HG02642 (cell line): Measurements from ENCODE around the gene MLLT6.

Experiments
- ATAC-seq: cut with Tn5 transposase; IDR thresholded peaks from one replicate; pipeline ENCODE4 v1.9.1; 2021; ENCODE audit warnings: mild to moderate bottlenecking; ENCODE audit not compliant: unreplicated experiment, poor library complexity

MLLT6 gene

GRCh38 chr17:38752308-38753070, 47.4 kb downstream of the MLLT6 start, which contains the start of gene PSMB3:
Gene PSMB3, plus strand, starts transcription at chr17:38752741. Its CDS starts 86 bp downstream, at chr17:38752827.
- ATAC-seq = peak; percentile 88

GRCh38 chr17:38753071-38753506, 48.0 kb downstream of the MLLT6 start:
- no peak for ATAC-seq

GRCh38 chr17:38761612-38762011, 56.5 kb downstream of the MLLT6 start:
- ATAC-seq = no peak

- ATAC-seq = no peak
Observed at GRCh38 chr17:38762231-38762630, 57.2 kb downstream of the MLLT6 start.

- no peak for ATAC-seq
Observed at GRCh38 chr17:38766341-38766740, 61.3 kb downstream of the MLLT6 start.

- ATAC-seq = no peak
Observed at GRCh38 chr17:38768417-38768816, 63.3 kb downstream of the MLLT6 start.

GRCh38 chr17:38773258-38773657, 68.2 kb downstream of the MLLT6 start:
- ATAC-seq = no peak

- no peak for ATAC-seq
Observed at GRCh38 chr17:38777641-38778250, 72.7 kb downstream of the MLLT6 start.
